ENCODE data around the gene COL4A2. TPM values are rescaled to one million over a fixed set of nuclear protein-coding genes. Genes with fewer than 3 reads are reported as not detected.

COL4A2 gene
- total RNA-seq, 6 donors from 2014 or later, result 169 to 458 (median 258) TPM

- peak in 1 of 2 donors; percentile 54 for DNase-seq
- Histone ChIP-seq H3K4me1 (peaks cover 17 to 78% (median 32%) of the 10 kb centered on the region in 4 donors), H3K27ac (peak overlapping the region; percentile 48 to 74 (median 60)), H3K9me3 (no peaks in the 10 kb centered on the region), H3K27me3 (no peaks in the 10 kb centered on the region), H3K36me3 (no peaks in the 10 kb centered on the region), H3K4me3 (no peak overlapping the region)
- TF ChIP-seq, protein P1, sequence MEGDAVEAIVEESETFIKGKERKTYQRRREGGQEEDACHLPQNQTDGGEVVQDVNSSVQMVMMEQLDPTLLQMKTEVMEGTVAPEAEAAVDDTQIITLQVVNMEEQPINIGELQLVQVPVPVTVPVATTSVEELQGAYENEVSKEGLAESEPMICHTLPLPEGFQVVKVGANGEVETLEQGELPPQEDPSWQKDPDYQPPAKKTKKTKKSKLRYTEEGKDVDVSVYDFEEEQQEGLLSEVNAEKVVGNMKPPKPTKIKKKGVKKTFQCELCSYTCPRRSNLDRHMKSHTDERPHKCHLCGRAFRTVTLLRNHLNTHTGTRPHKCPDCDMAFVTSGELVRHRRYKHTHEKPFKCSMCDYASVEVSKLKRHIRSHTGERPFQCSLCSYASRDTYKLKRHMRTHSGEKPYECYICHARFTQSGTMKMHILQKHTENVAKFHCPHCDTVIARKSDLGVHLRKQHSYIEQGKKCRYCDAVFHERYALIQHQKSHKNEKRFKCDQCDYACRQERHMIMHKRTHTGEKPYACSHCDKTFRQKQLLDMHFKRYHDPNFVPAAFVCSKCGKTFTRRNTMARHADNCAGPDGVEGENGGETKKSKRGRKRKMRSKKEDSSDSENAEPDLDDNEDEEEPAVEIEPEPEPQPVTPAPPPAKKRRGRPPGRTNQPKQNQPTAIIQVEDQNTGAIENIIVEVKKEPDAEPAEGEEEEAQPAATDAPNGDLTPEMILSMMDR (IDR thresholded peaks at IDR 0.05), result no peak
- TF ChIP-seq POLR2A (IDR thresholded peaks at IDR 0.05), result no peak
- no peak for TF ChIP-seq EP300 (IDR thresholded peaks at IDR 0.05)
- no peak for TF ChIP-seq POLR2AphosphoS5 (IDR thresholded peaks at IDR 0.05)
- ATAC-seq (ENCODE audit: low FRiP score in 2 of 2), result peak; percentile 11 to 20
- 55 to 95% methylated on average over 2 to 17 of the region's 17 CpGs for WGBS, 2 donors
Measured at GRCh38 chr13:110346661-110347067, 39.6 kb downstream of the COL4A2 start.

DNA sequence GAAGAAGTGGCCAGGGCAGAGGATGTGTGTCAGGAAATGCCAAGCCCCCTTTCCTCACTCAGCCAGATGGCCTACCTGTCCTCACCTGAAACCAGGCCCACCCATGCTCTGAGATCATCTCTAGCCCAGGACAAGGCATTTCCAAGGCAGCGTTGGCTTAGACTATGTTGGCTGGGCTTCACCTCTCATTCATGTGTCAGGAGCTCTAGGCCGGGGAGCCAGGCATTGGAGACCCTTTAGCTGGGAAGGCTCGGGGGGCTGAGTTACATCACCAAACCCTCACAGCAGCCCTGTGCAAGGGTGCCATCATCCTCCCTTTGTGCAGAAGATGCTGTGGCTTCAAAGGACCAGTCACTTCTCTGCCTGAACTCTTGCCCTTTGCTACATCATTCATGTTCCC lies 40.0 kb downstream of the COL4A2 start:
- no peaks in the 10 kb centered on the region for H3K9me3 ChIP-seq
- TF ChIP-seq EP300 (IDR thresholded peaks at IDR 0.05) (no peak), POLR2A (IDR thresholded peaks at IDR 0.05) (no peak), POLR2AphosphoS5 (IDR thresholded peaks at IDR 0.05) (no peak)
- TF ChIP-seq, protein P1 (IDR thresholded peaks at IDR 0.05), result no peak
- no peak overlapping the region for H3K4me3 ChIP-seq
- H3K27me3 ChIP-seq, result no peaks in the 10 kb centered on the region
- peak overlapping the region; percentile 48 to 74 (median 60) for H3K27ac ChIP-seq
- DNase-seq (no peak), ATAC-seq (ENCODE audit: low FRiP score in 2 of 2) (no peak)
- peaks cover 16 to 75% (median 33%) of the 10 kb centered on the region in 4 donors for H3K4me1 ChIP-seq
- H3K36me3 ChIP-seq, result no peaks in the 10 kb centered on the region
- 85 to 100% methylated on average over 1 to 3 of the region's 3 CpGs for WGBS, 2 donors

DNA sequence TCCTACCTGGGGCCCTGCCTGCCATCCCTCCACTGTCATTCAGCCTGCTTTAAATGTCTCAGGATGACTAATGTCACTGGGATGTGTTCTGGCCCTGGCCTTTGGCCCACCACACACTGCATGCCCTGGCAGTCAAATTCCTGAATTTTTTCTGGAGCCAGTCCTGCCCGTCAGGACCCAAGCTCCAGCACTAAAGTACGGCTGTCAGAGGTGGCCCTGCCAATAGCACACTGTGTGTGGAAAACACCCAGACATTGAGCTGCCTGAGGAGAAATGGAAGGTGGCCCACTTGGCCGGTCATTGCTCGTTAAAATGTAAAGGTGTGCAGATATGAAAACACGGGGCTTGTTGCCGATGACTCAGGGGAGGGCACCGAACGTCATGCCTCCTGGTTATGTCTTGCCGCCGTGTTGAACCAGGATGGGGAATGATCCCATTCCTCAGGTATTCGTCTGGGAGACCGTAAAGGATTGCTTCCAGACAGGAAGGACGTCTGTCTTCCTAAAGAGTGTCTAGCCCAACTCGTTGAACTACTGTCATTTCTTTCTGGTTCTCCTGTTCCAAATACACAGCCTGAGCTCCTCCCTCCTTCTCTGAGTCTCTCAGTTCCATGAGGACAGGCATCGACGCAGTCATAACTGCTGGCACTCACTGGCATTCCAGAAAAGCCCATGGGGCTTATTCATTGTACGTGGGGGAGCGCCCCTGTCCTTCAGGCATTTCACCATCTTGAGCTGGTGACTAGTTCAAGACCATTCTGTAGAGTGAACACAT lies 40.6 kb downstream of the COL4A2 start:
- H3K4me3 ChIP-seq, result no peak overlapping the region
- H3K27me3 ChIP-seq, result no peaks in the 10 kb centered on the region
- peak overlapping the region; percentile 48 to 74 (median 60) for H3K27ac ChIP-seq
- TF ChIP-seq POLR2A (IDR thresholded peaks at IDR 0.05) (no peak), EP300 (IDR thresholded peaks at IDR 0.05) (no peak), POLR2AphosphoS5 (IDR thresholded peaks at IDR 0.05) (peak in 1 of 2 donors; percentile 38)
- TF ChIP-seq, protein P1 (IDR thresholded peaks at IDR 0.05), result no peak
- DNase-seq, result no peak
- no peaks in the 10 kb centered on the region for H3K9me3 ChIP-seq
- H3K4me1 ChIP-seq, result peaks cover 13 to 69% (median 31%) of the 10 kb centered on the region in 4 donors
- ATAC-seq (ENCODE audit: low FRiP score in 2 of 2), result peak in 1 of 2 donors; percentile 53
- no peaks in the 10 kb centered on the region for H3K36me3 ChIP-seq
- 49 to 57% methylated on average over 16 to 18 of the region's 18 CpGs for WGBS, 2 donors

- peaks cover 17 to 64% (median 30%) of the 10 kb centered on the region in 4 donors for H3K4me1 ChIP-seq
- DNase-seq, result no peak
- 60 to 61% methylated on average over 8 of the region's 8 CpGs for WGBS, 2 donors
- H3K27ac ChIP-seq, result peak overlapping the region; percentile 48 to 74 (median 60)
- no peak for ATAC-seq (ENCODE audit: low FRiP score in 2 of 2)
- TF ChIP-seq EP300 (IDR thresholded peaks at IDR 0.05) (no peak), POLR2A (IDR thresholded peaks at IDR 0.05) (no peak), POLR2AphosphoS5 (IDR thresholded peaks at IDR 0.05) (no peak)
- TF ChIP-seq, protein P1 (IDR thresholded peaks at IDR 0.05), result no peak
- H3K9me3 ChIP-seq, result no peaks in the 10 kb centered on the region
- no peaks in the 10 kb centered on the region for H3K27me3 ChIP-seq
- H3K36me3 ChIP-seq, result no peaks in the 10 kb centered on the region
- H3K4me3 ChIP-seq, result no peak overlapping the region
Measured at GRCh38 chr13:110348309-110349105, 41.4 kb downstream of the COL4A2 start.
